HG03439 (cell line): ENCODE data around the gene TMPRSS13.
"Not testable (repeated sequence)": the region's sequence is repeated elsewhere in the genome, so short reads cannot be mapped to it uniquely, and the experiment has no call there.

Experiments used
- ATAC-seq: cut with Tn5 transposase; IDR thresholded peaks from one replicate; pipeline ENCODE4 v1.9.1; 2021; ENCODE audit warnings: mild to moderate bottlenecking, moderate library complexity; ENCODE audit not compliant: unreplicated experiment

TMPRSS13 gene

GRCh38 chr11:117950993-117951961 is 22.1 kb upstream of the TMPRSS13 start:
- no peak for ATAC-seq

DNA sequence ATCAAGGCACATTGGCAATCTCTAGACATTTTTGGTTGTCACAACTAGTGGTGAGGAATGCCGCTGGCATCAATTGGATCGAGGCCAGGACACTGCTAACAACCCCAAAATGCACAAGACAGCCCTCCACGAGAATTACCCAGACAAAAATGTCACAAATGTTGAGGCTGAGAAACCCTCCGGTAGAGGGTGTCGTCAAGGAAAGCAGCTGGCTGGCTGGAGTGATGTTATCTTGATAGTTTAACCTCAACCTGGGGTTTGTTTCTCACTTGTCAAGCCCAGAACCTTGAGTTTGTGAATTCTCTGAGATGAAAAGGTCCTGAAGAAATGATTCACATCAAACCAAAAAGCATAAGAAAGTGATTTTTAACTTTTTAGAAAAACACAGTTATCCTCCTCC is 21.1 kb upstream of the TMPRSS13 start:
- no peak for ATAC-seq

DNA sequence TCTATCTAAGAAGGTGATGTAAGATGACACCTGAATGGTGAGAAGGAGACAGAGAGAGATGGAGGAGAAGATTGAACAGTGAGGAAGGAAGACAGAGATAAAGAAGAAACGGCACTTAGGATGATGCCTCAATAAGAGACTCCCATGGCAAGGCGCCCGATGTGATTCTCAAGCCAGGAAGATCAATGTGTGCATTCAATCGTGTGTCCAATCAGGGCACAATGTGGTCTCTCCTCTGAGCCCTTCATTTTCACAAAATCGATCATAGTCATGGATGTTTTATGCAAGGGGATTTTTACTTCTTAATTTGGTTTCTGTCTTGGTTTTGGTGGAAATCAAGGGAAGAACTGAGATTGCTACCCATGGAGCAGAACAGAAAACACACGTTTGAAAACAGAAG is 19.9 kb upstream of the TMPRSS13 start:
- ATAC-seq: no peak

GRCh38 chr11:117948466-117948865 is 19.3 kb upstream of the TMPRSS13 start:
- ATAC-seq: not testable (repeated sequence)

DNA sequence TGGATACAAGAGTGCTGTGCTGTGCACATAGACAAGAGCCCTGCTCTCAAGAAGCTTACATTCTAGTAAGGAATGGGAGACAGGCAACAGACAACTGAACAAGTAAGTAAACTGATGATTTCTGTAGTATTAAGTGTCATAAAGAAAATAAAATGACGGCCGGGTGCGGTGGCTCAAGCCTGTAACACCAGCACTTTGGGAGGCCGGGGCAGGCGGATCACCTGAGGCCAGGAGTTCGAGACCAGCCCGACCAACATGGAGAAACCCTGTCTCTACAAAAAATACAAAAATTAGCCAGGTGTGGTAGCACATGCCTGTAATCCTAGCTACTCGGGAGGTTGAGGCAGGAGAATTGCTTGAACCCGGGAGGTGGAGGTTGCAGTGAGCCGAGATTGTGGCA is 18.5 kb upstream of the TMPRSS13 start:
- not testable (repeated sequence) for ATAC-seq

DNA sequence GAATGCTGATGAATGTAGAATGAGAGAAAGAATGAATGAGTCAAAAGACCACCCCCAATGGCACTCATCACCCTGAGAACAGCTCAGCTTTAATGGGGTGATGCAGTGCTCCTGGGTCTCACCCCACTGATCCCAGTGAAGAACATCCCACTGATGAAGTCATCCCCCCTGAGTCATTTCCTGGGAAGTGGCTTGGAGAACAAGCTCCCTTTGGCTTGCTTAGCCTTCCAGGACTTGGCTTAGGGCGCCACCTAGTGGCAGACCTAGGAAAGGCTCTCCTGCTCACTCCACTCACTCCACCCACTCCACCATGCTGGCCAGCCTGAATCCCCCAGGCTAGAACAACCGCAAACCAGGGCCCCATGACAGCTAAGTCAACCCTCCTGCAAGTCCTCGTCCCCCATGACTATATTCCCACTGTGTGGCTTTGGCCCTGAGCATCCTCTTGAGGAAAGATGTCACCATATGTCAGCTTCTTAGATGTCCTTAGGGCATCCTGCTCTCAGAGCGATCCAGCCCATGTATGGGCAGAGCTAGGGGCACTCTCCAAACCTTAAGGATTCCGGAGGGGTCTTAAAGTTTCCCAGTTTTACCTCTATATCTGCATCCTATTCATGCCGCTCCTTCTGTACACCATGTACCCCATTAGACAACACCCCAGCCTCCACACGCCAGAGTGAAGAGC is 17.8 kb upstream of the TMPRSS13 start:
- no peak for ATAC-seq

DNA sequence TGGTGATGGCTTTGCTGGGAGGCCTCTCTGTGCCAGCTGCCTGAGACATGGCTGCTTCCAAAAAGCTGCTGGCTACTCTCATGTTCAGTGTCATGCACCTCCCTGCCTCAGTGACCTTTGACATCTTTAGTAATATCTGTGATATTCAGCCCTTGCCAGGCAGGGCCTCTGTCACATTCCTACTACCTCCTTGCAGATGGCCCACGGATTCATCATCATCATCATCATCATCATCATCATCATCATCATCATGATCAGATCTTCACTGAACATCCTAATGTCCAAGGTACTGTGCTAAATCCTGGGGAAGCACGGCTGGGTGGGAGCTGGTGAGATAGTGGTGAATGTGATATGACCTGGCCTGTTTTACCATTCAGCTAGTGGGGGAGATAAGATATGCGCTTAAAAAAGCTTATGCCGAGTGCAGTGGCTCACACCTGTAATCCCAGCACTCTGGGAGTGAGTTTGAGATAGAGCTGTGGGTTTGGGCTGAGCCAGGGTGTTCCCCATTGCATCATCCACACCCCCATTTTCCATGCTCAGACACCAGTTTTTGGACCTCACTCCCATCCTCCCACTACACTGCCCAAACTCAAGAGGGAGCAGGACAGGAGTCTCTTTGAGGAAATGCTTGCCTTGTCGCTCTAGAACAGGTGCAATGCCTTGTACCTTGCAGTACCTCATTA is 17.1 kb upstream of the TMPRSS13 start:
- ATAC-seq: no peak

DNA sequence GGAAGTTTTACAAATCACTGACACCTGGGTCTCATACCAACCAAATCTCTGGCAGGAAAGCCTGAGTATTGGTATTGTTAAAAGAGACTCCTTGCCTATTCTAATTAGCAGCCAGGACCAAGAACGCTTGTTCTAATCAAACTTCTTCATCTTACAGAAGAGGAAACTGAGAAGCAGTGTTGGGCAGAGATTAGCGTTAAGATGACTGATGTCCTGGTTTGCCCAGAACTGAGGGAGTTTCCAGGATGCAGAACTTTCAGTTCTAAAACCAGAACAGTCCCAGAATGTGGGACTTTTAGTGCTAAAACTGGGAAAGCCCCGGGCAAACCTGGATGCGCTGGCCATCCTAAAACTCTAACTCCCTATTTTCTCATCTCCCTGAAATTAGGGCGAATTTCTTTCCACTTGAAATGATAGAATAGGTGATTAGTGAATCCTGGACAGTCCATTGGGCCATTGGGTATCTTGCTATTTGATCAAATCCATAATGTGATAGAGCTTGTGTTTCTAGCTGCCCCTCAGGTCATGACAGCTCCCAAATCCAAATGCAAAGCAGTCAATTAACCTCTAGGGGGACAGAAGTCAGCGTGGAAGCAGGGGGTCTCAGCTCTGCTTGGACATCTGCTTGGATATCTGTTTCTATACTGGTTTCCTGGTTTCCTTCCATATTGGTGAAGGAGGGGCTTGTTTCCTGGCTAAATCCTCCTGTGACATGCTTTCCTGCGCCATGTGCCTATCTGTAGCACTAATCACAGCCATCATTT is 16.0 kb upstream of the TMPRSS13 start:
- no peak for ATAC-seq

DNA sequence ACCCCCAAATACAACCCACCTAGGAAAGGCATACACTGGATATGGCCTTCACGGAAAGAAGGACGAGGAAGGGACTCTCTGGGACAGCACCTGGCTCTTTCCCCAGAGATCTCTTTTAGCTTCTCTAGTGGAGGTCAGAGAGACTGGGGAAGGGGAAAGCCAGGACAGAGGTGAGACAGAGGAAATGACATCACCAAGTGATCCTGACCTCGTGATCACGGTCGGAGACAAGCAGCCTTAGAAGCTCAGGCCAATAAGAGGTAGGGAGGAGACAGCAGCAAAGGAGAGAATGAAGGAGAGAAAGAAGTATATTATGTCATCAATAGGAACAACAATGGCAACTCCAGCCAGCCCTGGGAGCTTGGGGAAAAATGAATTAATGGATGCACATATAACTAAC is 15.4 kb upstream of the TMPRSS13 start:
- ATAC-seq: no peak

DNA sequence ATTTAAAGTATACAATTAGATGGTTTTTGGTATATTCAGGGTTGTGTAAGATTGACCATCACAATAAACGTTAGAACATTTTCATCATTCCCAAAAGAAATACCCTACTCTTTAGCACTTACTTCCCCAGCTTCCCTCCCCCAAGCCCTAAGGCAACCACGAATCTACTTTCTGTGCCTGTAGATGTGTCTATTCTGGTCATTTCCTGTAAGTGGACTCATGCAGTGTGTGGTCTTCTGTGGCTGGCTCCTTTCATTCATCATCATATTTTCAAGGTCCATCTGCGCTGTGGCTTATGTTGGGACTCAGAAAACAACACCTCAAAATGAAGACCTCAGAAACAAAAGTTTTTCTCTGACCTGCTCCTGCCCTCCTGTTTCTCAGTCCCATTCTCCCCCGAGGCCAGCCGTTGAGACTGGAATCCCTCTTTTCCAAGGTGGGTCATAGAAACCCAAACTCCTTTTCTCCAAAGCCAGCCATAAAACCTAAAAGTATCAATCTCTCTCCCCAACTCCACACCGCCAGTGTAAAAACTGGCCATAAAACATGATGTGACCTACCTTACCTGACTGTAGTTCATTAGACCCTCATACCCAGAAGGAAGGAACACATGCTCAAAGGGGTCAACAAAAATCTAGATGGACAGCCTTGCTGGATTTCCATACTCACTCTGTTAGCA is 12.9 kb upstream of the TMPRSS13 start:
- no peak for ATAC-seq

GRCh38 chr11:117941163-117941707 is 12.0 kb upstream of the TMPRSS13 start:
- no peak for ATAC-seq

DNA sequence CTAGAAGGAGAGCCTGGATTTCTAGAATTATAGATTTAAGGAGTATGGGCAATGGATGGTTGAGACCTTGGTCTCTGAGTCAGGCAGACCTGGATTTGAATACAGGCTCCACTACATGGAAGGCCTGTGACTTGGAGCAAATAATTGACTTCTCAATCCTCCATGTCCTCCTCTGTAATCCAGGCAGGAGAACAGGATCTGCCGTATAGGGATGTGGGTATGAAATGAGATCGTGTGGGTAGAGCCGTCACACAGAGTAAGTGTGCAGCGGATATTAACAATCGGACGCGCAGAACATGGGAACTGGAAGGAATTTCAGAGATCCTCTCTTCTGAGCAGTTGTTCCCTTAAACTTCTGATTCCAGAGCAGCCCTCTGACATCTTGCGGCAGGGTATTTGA is 11.5 kb upstream of the TMPRSS13 start:
- ATAC-seq: no peak

DNA sequence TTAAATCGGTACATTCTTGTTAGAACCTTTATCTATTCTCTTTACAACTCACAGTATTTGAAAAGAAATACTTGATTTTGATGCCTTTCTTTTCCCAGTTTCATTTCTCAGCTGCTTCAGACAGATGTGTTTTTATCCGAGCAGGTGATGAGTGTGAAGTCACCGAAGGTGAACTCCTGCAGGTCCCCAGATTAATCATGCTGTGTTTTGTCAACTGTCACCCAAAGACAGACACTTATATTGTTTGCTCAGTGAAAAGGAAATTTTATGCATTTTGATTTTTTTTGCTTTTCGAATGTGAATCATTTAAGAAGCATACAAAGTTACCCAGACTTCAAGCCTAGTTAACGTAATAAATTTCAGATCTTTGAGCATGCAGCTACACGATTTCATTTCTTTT is 7.8 kb upstream of the TMPRSS13 start:
- ATAC-seq: no peak

DNA sequence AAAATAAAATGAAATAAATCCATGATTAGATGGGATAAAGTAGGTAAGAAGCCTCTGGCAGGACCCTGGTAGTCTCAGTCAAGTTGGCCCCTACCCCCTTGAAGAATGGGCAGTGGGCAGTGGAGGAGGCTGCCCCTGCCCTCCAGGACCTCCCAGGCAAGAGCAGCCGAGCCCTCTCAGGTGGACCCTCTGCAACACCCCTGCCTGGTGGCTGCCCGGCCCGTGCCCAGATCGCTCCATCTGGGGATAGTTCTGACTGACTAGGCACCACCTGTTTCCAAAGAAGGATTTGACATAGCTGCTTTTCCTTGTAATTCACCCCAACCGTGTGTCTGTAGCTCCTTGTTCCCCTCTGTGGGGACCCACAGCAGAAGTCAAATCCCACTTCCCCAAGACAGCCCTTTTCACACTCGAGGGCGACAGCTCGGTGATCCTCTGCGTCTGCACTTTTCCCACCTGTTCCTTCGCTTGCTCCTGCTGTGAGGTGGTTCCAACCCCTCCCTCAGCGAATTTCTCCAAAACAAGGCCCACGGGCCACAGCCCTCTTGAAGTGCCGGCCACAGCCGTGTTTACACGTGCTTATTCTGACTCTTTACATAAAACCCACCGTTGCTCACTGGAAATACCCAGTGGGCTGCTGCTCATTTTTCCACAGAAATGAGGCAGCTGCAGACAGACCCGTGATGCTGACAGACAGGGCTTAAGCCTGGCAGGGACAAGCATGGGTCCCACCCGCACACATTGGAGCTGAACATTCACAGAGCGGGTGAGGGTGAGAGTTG is 5.5 kb upstream of the TMPRSS13 start:
- no peak for ATAC-seq

DNA sequence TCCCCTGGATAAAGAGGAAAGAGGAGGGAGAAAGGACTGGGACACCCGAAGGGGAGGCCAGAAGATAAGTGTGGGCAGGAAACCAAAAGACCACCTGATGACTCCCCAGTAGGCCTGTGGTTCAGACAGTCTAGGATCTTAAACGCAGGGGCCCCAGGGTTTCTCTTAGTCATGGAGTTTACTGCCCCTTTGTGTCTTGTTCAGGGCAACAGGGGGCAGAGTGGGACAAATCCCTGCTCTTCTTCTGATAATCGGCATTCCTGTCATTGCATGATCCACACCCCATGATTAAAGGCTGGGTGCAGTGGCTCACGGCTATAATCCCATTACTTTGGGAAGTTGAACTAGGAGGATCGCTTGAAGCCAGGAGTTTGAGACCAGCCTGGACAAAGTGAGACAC is 4.7 kb upstream of the TMPRSS13 start:
- ATAC-seq: no peak

DNA sequence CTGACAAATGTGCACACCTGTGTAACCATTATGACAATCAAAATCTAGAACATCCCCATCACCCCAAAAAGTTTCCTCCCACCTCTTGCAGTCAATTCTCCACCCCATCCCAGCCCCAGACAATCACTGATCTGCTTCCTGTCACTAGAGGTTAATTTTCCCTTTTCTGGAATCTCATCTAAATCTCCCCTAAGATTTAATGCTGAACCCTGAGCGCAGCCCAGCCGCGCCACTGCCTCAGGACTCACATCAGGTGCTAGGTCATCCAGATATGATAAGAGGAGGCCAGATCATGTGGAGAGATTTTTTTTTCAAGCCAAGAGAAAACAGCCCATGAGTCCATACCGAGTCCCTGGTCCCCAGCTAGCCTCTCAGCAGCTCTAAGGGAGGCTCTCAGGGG is 4.3 kb upstream of the TMPRSS13 start:
- no peak for ATAC-seq

DNA sequence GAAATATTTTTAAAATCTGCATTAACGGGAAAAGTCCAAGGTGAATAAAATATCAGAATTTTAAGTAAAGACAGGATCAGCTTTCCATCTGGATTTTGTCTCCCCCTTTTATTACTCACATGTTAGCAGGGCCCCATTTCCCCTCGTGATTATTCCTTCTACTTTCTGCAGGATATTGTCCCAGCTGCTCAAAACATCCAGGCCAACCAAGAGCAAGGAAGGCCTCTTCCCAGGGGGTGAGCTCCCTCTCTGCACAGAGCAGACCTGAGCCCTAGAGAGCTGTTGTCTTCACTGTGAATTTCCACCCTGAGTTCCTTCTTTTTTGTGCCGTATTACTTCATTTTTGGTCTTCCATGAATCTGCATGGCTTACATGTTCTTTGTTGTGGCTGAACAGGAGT is 3.7 kb upstream of the TMPRSS13 start:
- ATAC-seq: no peak

DNA sequence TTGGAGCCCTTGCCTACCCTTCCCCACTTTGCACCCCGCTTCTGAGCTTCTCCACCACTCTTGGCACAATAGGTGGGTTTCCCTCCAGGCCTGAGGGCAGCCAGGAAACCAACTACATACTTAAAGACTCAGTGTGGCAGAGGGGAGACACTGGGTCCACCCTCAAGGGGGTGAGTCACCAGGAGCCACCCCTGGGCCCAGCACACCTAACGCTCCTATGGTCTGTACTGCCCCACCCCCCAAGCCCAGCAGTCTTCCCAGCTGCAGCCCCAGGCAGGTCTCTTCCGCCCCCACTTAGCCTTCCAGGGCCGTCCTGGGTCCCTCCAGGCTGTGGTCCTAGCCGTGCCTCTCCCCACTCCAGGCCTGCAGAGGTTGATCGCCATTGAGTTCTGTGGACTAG is 3.2 kb upstream of the TMPRSS13 start:
- ATAC-seq: no peak

GRCh38 chr11:117931971-117932370 is 2.8 kb upstream of the TMPRSS13 start:
- no peak for ATAC-seq
